Lower leg skin (tissue), 4 donors: ENCODE results near the gene SAAL1. TPM values are rescaled to one million over a fixed set of nuclear protein-coding genes. Genes with fewer than 3 reads are reported as not detected.
A peak's percentile ranks its signal among the peaks of the same experiment; 100 is the strongest.

ENCODE experiments used
- DNase-seq, 2 donors: peaks; one replicate each; pipeline ENCODE4 v3.0.0-alpha.2; 2019; ENCODE audit warnings: low spot score in 2 of 2
- H3K4me3 ChIP-seq: fragments of 200-600 bp; sonication (generic); 2 replicates; pipeline ENCODE4 v1.5.1; 2017; ENCODE audit warnings: mild to moderate bottlenecking, low read depth; ENCODE audit not compliant: poor library complexity, severe bottlenecking
- CTCF ChIP-seq, 3 donors: fragments of 450-650 bp; IDR thresholded peaks; one replicate each; pipeline ENCODE4 v1.5.1; 2016; ENCODE audit warnings: antibody characterized with exemption in 3 of 3, mild to moderate bottlenecking in 3 of 3, moderate library complexity in 2 of 3
- POLR2A ChIP-seq, 2 donors: fragments of 450-650 bp; IDR thresholded peaks; one replicate each; pipeline ENCODE4 v1.6.1; 2016 to 2017; ENCODE audit warnings: antibody characterized with exemption in 2 of 2, mild to moderate bottlenecking in 1 of 2, moderate library complexity in 1 of 2
- WGBS, 2 donors: methylation state at CpG; one replicate each; pipeline ENCODE4 v1.1.5; 2018; 5-methylcytosine and 5-hydroxymethylcytosine counted together
- intact Hi-C: fragments of 100-400 bp; cut with DNase I; formaldehyde crosslinking; loops from one replicate; pipeline ENCODE4 v1.15.0; 2023; ENCODE audit warnings: low total_unique reads
- total RNA-seq, 4 donors: library from RNA; depleted of rRNA; stranded (reverse); fragments of >200 nt; gene quantifications; one replicate each; pipeline ENCODE4 v1.1.0, GENCODE V29; 2016

SAAL1 gene
- total RNA-seq, 4 donors from 2014 or later: 7.2 to 13.7 (median 11.5) TPM

DNA sequence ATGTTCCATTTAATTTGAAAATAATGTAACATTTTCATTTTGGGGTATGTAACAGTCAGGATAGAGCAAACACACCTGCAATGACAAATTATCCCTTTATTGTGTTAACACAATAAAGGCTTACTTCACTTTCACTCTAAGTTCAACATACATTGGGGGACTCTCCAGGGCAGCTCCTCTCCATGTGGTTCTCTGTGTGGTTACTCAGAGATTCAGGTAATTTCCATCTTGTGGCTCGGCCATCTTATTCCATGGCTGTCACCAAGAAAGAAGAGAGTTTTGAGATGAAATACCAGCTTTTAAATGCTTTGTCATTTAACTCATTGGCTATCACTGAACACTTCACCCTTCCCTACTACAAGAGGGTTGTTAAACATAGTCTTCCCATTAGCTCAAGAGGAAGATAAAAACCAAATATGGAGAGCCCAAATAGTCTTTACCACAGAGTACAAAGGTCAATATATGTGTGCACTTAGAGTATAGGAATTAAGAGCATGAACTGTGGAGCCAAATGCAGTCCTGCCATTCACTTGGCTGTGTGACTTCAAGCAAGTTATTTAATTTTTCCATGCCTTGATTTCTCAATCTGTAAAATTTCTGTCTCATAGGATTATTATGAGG lies 49.2 kb downstream of the SAAL1 start:
- WGBS, 2 donors: 91 to 93% methylated on average over 1 of the region's 1 CpG
- no peak overlapping the region for H3K4me3 ChIP-seq
- no peak for DNase-seq
- intact Hi-C loops: no loop called here
- TF ChIP-seq CTCF (IDR thresholded peaks at IDR 0.05) (no peak), POLR2A (IDR thresholded peaks at IDR 0.05) (no peak)

GRCh38 chr11:18054511-18055103 lies 51.3 kb downstream of the SAAL1 start:
- no peak overlapping the region for H3K4me3 ChIP-seq
- TF ChIP-seq CTCF (IDR thresholded peaks at IDR 0.05) (no peak), POLR2A (IDR thresholded peaks at IDR 0.05) (no peak)
- no peak for DNase-seq
- intact Hi-C loops: no loop called here
- 92% methylated on average over 10 of the region's 10 CpGs for WGBS, 2 donors

GRCh38 chr11:18050848-18051247 lies 55.0 kb downstream of the SAAL1 start:
- TF ChIP-seq CTCF (IDR thresholded peaks at IDR 0.05) (no peak), POLR2A (IDR thresholded peaks at IDR 0.05) (no peak)
- WGBS, 2 donors: 77% methylated on average over 2 of the region's 2 CpGs
- H3K4me3 ChIP-seq: no peak overlapping the region
- DNase-seq: no peak
- intact Hi-C loops: no loop called here

DNA sequence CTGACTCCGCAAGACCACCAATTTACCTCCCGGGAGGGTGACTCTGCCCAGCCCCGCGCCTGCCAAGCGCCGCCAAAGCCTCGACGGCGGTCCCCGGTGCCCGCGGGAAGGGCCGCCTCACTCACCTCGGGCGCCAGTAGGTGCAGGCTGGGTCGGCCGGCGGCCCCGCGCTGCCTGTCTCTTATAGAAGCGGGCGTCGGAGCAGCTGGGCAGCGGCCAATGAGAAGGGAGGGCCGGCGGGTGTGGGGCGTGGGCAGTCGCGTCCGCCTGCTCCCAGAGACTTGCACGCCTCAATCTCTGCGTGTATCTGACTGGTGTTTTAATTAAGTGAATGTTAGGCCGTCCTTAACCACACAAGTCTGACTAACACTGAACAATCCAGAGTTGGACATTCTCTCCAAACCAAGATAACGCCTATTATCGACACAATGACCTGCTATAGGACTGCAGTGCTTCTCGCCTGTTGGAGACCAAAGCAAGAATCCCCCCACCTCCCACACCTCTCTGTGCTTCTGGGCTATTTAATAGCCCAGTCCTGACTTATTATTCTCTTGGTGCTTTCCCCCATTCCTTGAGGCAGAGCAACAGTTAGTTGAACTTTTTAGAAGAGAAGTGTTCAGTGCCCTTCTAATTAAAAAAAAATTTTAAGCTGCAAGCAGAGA lies 59.6 kb downstream of the SAAL1 start, which contains the start of gene TPH1:
Gene TPH1, minus strand, starts transcription at position 154 of the 662 bp plus-strand sequence. CDS start 5,507 bp downstream, outside the sequence.
- H3K4me3 ChIP-seq: no peak within 1 kb of the TSS
- intact Hi-C loops: no loop called here
- 6 to 8% methylated on average over 15 to 21 of the region's 36 CpGs for WGBS, 2 donors
- DNase-seq: peak in 1 of 2 donors; percentile 86
- no peak for TF ChIP-seq POLR2A (IDR thresholded peaks at IDR 0.05)
- no peak for TF ChIP-seq CTCF (IDR thresholded peaks at IDR 0.05)

DNA sequence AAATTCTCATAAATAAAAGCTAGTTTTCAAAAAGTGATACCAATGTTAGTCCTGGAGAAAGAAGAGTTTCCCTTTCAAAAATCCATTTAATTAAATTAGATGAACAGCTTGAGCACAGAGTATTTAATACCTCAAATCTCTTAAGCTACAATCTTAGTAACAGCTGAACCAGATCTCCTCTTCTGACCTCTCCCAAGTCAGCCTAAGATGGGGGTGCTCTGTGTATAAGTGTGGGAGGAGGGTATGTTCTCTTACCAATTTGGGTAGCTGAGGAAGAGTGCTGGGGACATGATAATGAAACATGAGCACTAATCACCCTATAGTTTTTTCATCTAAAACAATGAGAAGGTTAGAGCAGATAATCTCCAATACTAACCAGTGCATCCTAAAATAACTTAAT lies 69.4 kb downstream of the SAAL1 start:
- intact Hi-C loops: no loop called here
- no peak for DNase-seq
- TF ChIP-seq POLR2A (IDR thresholded peaks at IDR 0.05): no peak
- TF ChIP-seq CTCF (IDR thresholded peaks at IDR 0.05): no peak
- H3K4me3 ChIP-seq: no peak overlapping the region

Other genes with a start within 250 kb of the SAAL1 start
- 10 to 100 TPM; 17.1 to 39.3 (median 33.1) TPM for gene SERGEF, start 93.0 kb downstream of the SAAL1 start, total RNA-seq
- 1 to 10 TPM in 2 of 4 donors, under 1 TPM in 2; 0.04 to 1.9 (median 0.76) TPM for gene TPH1, start 59.8 kb downstream of the SAAL1 start, total RNA-seq
- under 1 TPM in 1 of 4 donors, not detected in 3; 0.38 TPM for gene MRGPRX3, start 26.5 kb upstream of the SAAL1 start, total RNA-seq
- not detected for gene MRGPRX4, start 66.8 kb upstream of the SAAL1 start, total RNA-seq
- under 1 TPM in 1 of 4 donors, not detected in 3; 0.84 TPM for gene SAA4, start 130.7 kb upstream of the SAAL1 start, total RNA-seq
- gene SAA2, start 142.6 kb upstream of the SAAL1 start, total RNA-seq: 1 to 10 TPM; 2.8 to 5.5 (median 3.9) TPM
- gene SAA1, start 160.2 kb upstream of the SAAL1 start, total RNA-seq: 10 to 100 TPM; 16.8 to 44.3 (median 32.7) TPM
- gene HPS5, start 216.1 kb upstream of the SAAL1 start, total RNA-seq: 10 to 100 TPM in 3 of 4 donors, 1 to 10 TPM in 1; 10.0 to 26.4 (median 20.4) TPM
- 10 to 100 TPM; 46.4 to 73.0 (median 53.5) TPM for gene GTF2H1, start 216.5 kb upstream of the SAAL1 start, total RNA-seq